ENCODE measurements around the gene TRDMT1.

- no peak for TF ChIP-seq CTCF (optimal IDR thresholded peaks at IDR 0.05 in 1 of 3, IDR thresholded peaks at IDR 0.05 in 1 of 3, conservative IDR thresholded peaks at IDR 0.05 in 1 of 3; ENCODE audit: extremely low read depth in 1 of 3, insufficient read depth in 2 of 3, low read length in 3 of 3)
- no peak for TF ChIP-seq EZH2 (IDR thresholded peaks at IDR 0.05; ENCODE audit: low read length)
These were observed 13.7 kb upstream of the TRDMT1 start for GRCh38 chr10:17214971-17215781.

All from keratinocyte (primary cell).